DND-41 (cell line): ENCODE data around the gene ACIN1.

ENCODE experiments used
- ATAC-seq: fragments of 200-7000 bp; cut with Tn5 transposase; 3 replicates; pipeline ENCODE4 v1.9.1; 2021; ENCODE audit warnings: low read depth; ENCODE audit not compliant: insufficient read depth
- DNase-seq: peaks from one replicate; pipeline ENCODE4 v3.0.0-alpha.2; 2020
- H2AFZ ChIP-seq: 2 replicates; pipeline ENCODE4 v1.6.0; 2012; ENCODE audit warnings: low read depth, low read length
- H3K27ac ChIP-seq: 2 replicates; pipeline ENCODE4 v1.5.1; 2012; ENCODE audit warnings: low read length, inconsistent platforms
- H3K27me3 ChIP-seq: fragments of 200-600 bp; sonication (generic); 2 replicates; pipeline ENCODE4 v1.6.0; 2012; ENCODE audit warnings: low read length, mild to moderate bottlenecking, inconsistent platforms; ENCODE audit not compliant: insufficient read depth, poor library complexity
- H3K36me3 ChIP-seq: 2 replicates; pipeline ENCODE4 v1.5.1; 2012; ENCODE audit warnings: low read length, inconsistent platforms; ENCODE audit not compliant: insufficient read depth
- H3K4me1 ChIP-seq: 2 replicates; pipeline ENCODE4 v1.5.1; 2012; ENCODE audit warnings: mild to moderate bottlenecking, low read length; ENCODE audit not compliant: insufficient read depth
- H3K4me2 ChIP-seq: 2 replicates; pipeline ENCODE4 v1.6.0; 2012; ENCODE audit warnings: mild to moderate bottlenecking, moderate library complexity, low read length, inconsistent platforms; ENCODE audit not compliant: insufficient read depth
- H3K4me3 ChIP-seq, 2 experiments: fragments of 200-600 bp in 1 of 2; shearing (Covaris generic) in 1 of 2; 2 replicates each; pipeline ENCODE4 v1.5.1; 2012 to 2016; ENCODE audit warnings: inconsistent platforms in 2 of 2, low read length in 2 of 2, mild to moderate bottlenecking in 2 of 2, low read depth in 1 of 2, moderate library complexity in 1 of 2
- H3K79me2 ChIP-seq: 2 replicates; pipeline ENCODE4 v1.6.0; 2012; ENCODE audit warnings: low read length, inconsistent platforms; ENCODE audit not compliant: insufficient read depth
- H3K9ac ChIP-seq: 2 replicates; pipeline ENCODE4 v1.6.0; 2012; ENCODE audit warnings: low read depth, mild to moderate bottlenecking, inconsistent platforms, low read length, moderate library complexity
- H3K9me3 ChIP-seq: 2 replicates; pipeline ENCODE4 v1.5.1; 2012; ENCODE audit warnings: low read length, moderate library complexity, mild to moderate bottlenecking, inconsistent platforms; ENCODE audit not compliant: insufficient read depth, severe bottlenecking
- H4K20me1 ChIP-seq: 2 replicates; pipeline ENCODE4 v1.6.0; 2012; ENCODE audit warnings: low read length; ENCODE audit not compliant: insufficient read depth
- EZH2 ChIP-seq: IDR thresholded peaks from 3 replicates; pipeline ENCODE4 v1.6.1; 2012; ENCODE audit warnings: borderline replicate concordance, low read depth, mild to moderate bottlenecking, moderate library complexity, low read length, inconsistent platforms; ENCODE audit not compliant: severe bottlenecking
- TF ChIP-seq, protein P1 (sequence below): IDR thresholded peaks from 2 replicates; pipeline ENCODE4 v1.5.1; 2012; ENCODE audit warnings: borderline replicate concordance, low read length, moderate library complexity, mild to moderate bottlenecking; ENCODE audit not compliant: poor library complexity, severe bottlenecking; ENCODE audit errors: extremely low read depth

ACIN1 gene

DNA sequence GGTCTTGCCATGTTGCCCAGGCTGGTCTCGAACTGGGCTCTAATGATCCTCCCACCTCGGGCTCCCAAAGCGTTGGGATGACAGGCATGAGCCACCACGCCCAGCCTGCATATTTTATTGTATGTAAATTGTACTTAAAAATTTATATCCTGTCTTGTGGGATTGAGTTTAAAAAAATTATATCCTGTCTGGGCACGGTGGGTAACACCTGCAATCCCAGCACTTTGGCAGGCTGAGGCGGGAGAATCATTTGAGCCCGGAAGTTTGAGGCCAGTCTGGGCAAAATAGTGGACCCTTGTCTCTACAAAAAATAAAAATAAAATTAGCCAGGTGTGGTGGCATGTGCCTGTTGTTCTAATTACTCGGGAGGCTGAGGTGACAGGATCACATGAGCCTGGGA lies 38.0 kb upstream of the ACIN1 start:
- TF ChIP-seq EZH2: no peak
- TF ChIP-seq, protein P1, sequence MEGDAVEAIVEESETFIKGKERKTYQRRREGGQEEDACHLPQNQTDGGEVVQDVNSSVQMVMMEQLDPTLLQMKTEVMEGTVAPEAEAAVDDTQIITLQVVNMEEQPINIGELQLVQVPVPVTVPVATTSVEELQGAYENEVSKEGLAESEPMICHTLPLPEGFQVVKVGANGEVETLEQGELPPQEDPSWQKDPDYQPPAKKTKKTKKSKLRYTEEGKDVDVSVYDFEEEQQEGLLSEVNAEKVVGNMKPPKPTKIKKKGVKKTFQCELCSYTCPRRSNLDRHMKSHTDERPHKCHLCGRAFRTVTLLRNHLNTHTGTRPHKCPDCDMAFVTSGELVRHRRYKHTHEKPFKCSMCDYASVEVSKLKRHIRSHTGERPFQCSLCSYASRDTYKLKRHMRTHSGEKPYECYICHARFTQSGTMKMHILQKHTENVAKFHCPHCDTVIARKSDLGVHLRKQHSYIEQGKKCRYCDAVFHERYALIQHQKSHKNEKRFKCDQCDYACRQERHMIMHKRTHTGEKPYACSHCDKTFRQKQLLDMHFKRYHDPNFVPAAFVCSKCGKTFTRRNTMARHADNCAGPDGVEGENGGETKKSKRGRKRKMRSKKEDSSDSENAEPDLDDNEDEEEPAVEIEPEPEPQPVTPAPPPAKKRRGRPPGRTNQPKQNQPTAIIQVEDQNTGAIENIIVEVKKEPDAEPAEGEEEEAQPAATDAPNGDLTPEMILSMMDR: no peak
- ATAC-seq: peak; percentile 31; the same call in 1 of the 3 replicates
- Histone ChIP-seq H3K4me1 (no peaks in the 10 kb centered on the region), H3K27me3 (peaks cover 32% of the 10 kb centered on the region), H3K9ac (no peak overlapping the region), H3K4me3 (no peak overlapping the region), H3K79me2 (no peaks in the 10 kb centered on the region), H3K36me3 (no peaks in the 10 kb centered on the region), H3K27ac (no peak overlapping the region), H3K9me3 (no peaks in the 10 kb centered on the region), H3K4me2 (no peak overlapping the region), H2AFZ (no peak overlapping the region), H4K20me1 (no peaks in the 10 kb centered on the region)
- peak; percentile 10 for DNase-seq

DNA sequence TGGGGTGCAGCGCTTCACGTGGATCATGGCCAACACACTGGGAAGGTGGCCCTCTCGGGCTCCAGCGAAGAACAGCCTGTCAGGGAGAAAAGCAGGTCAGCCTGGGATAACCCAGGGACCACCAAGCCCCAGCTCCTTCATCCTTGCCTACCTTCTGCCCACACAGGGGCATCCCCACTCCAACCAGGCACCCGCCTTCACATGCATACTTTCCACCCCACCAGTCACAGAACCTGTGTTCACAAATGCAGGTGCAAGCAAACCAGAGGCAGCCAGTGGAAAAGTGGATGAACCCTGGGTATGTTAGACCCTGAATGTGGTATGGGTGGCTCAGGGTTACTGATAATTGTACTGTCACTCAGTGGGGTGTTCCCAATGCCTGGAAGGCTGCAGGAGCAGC lies 36.5 kb upstream of the ACIN1 start:
- DNase-seq (no peak), ATAC-seq (no peak)
- Histone ChIP-seq H3K27ac (no peak overlapping the region), H3K4me1 (no peaks in the 10 kb centered on the region), H3K4me2 (no peak overlapping the region), H3K4me3 (no peak overlapping the region), H3K27me3 (peaks cover 25% of the 10 kb centered on the region), H3K9me3 (no peaks in the 10 kb centered on the region), H3K9ac (no peak overlapping the region), H2AFZ (no peak overlapping the region), H3K79me2 (no peaks in the 10 kb centered on the region), H3K36me3 (no peaks in the 10 kb centered on the region), H4K20me1 (no peaks in the 10 kb centered on the region)
- TF ChIP-seq EZH2: no peak
- TF ChIP-seq, protein P1: no peak

DNA sequence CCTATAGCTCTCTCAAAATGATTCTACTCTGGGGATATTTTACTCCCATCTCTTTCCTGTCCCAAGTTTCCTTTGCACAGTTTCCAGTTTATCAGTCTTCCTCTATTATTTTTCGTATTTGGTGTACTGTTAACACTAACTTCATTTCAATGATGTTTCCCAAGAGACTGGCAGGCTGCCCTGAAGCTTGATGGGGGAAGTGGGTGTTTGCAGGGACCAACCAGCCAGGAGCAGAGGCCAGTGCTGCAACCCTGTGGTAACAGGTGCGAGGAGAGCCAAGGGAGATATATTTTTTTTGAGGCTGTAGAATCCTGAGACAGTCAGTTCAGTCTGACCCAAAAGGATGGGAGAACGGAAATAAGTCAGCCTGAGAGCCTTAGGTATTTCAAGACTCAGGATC lies 35.9 kb upstream of the ACIN1 start:
- DNase-seq: no peak
- Histone ChIP-seq H3K4me1 (no peaks in the 10 kb centered on the region), H3K4me2 (no peak overlapping the region), H3K9ac (no peak overlapping the region), H3K9me3 (no peaks in the 10 kb centered on the region), H3K79me2 (no peaks in the 10 kb centered on the region), H3K36me3 (no peaks in the 10 kb centered on the region), H3K27me3 (peaks cover 28% of the 10 kb centered on the region), H3K4me3 (no peak overlapping the region), H2AFZ (no peak overlapping the region), H4K20me1 (no peaks in the 10 kb centered on the region), H3K27ac (no peak overlapping the region)
- no peak for TF ChIP-seq EZH2
- TF ChIP-seq, protein P1: no peak
- 0 out of 3 replicates have a peak, but pooled peaks have one; percentile 27 for ATAC-seq

DNA sequence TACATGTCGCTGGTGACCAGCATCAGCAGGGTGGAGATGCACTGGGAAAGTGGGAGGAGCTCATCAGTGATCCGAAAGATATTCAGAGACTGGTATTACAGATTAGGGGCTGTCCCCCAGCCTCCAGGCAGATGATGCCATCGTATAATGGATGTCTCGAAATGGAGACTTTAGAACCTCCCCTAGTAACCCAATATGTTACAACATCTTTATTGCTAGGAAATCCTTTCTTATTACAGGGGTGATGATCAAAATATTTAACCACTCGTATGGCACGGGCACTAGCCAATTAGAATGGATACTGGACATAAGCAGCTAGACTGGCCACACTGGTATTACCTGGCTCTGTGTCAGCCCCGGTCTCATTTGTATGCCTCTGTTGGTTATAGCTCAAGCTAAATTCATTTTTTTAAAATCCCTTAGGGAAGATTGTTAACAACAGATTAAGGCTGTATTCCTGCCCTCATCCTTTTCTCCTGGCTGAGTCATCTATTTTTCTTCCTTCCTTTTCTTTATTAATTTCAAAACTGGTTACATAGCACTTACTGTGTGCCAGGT lies 34.9 kb upstream of the ACIN1 start:
- no peaks in the 10 kb centered on the region for H3K79me2 ChIP-seq
- no peak overlapping the region for H3K4me3 ChIP-seq
- H3K9me3 ChIP-seq: no peaks in the 10 kb centered on the region
- no peak overlapping the region for H3K27ac ChIP-seq
- TF ChIP-seq EZH2: no peak
- TF ChIP-seq, protein P1: no peak
- no peak overlapping the region for H3K9ac ChIP-seq
- ATAC-seq: no peak
- DNase-seq: no peak
- H3K36me3 ChIP-seq: no peaks in the 10 kb centered on the region
- H2AFZ ChIP-seq: no peak overlapping the region
- H3K4me1 ChIP-seq: no peaks in the 10 kb centered on the region
- H3K4me2 ChIP-seq: no peak overlapping the region
- peaks cover 34% of the 10 kb centered on the region for H3K27me3 ChIP-seq
- H4K20me1 ChIP-seq: no peaks in the 10 kb centered on the region
